Renal cortex interstitium (tissue), 11 donors: Measurements from ENCODE around the gene SYNE2. TPM values are rescaled to one million over a fixed set of nuclear protein-coding genes. Genes with fewer than 3 reads are reported as not detected.

Experiments
- DNase-seq, 11 donors: peaks; one replicate each; pipeline ENCODE4 v3.0.0-alpha.2; 2013; ENCODE audit warnings: low read depth in 9 of 11, low spot score in 4 of 11; ENCODE audit errors: extremely low read depth in 1 of 11
- polyA plus RNA-seq, 3 donors: library from polyadenylated mRNA; unstranded; fragments of 120-200 nt; gene quantifications; one replicate each; pipeline ENCODE4 v1.2.1, GENCODE V29; 2013; ENCODE audit not compliant: insufficient read length in 3 of 3

The SYNE2 gene
- polyA plus RNA-seq, 3 donors = 113 to 171 (median 131) TPM

DNA sequence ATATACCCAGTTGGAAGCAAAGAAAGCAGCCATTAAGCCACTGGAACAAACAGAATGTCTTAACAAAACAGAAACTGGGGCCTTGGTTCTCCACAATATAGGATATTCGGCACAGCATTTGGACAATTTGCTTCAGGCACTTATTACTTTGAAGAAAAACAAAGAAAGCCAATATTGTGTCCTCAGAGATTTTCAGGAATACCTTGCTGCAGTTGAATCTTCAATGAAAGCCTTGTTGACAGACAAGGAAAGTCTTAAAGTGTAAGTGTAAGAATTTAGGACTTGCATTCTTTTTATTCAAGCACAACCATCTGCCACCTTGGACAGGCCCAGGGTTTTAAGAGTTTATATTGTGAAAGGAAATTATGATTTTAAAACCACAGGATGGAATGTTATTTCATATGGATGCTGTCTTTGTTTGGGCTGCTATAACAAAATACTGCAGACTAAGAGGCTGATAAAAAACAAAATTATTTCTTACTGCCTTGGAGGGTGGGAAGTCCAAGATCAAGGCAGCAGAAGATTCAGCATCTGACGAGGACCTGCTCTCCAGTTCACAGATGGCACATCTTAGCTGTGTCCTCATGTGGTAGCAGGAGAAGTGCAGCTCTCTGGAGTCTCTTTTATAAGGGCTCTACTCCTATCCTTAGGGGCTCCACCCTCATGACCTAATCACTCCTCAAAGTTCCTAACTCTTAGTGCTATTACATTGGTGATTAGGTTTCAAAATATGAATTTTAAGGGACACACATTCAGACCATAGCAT lies 197.0 kb downstream of the SYNE2 start:
- DNase-seq = no peak

DNA sequence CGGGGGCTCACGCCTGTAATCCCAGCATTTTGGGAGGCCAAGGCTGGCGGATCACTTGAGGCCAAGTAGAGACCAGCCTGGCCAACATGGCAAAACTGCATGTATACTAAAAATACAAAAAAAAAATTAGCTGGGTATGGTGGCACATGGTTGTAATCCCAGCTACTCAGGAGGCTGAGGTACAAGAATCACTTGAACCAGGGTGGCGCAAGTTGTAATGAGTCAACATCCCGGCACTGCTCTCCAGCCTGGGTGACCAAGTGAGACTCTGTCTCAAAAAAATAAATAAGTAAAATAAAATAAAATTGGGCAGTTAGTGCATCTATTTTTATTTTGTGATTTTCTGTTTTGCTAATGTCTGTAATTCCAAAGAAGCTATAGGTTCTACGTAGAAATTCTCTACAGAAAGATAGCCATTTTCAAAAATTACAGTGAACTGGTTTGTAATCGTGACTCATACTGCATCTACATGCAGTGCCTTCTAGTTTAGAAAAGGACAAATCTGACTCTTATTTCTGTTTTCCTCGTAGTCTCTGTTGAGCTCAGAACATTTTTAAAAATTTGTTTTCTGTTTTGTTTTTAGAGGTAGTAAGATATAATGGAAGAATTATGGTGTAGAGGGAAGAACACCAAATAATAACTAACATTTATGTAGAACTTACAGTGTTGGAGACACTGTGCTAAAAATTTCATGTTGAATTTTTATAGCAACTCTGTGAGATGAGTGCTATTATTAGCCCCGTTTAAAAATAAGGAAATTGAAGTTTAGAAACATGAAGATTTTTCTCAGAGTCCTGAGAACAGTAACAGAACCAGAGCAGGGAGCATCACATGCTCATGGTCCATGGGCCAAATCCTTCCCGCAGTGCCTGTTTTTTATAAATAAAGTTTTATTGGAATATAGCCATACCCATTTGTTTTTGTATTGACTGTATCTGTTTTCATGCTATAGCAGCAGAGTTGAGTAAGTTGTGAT lies 201.2 kb downstream of the SYNE2 start:
- no peak for DNase-seq

DNA sequence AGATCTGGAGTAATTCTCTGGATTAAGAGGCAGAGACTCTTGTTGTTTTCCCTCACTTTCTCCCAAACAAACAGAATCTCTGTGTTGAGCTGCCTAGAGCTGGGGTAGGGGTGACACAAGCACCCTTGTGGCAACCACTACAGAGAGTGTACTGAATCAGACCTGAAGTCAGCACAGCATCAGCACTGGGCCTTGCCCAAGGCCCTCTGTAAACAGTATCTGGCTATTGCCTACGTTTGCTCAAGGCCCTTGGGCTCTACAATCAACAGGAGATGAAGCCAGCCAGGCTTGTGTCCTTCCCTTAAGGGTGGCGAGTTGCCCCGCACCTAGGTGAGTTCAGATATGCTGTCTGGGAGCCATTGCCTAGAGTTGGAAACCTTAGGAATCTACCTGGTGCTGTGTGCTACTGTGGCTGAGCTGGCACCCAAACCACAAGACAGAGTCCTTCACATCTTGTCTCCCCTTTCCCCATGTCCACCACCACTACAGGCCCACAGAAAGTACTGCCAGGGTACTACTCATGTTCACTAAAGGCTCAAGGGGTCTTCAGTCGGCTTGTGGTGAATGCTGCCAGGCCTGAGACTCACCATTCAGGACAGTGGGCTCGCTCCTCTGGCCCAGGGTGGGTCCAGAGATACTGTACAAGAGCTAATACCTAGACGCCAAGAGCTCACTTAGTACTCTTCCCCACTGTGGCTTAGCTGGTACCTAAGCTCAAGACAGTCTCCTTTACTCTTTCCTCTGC lies 206.8 kb downstream of the SYNE2 start:
- no peak for DNase-seq

DNA sequence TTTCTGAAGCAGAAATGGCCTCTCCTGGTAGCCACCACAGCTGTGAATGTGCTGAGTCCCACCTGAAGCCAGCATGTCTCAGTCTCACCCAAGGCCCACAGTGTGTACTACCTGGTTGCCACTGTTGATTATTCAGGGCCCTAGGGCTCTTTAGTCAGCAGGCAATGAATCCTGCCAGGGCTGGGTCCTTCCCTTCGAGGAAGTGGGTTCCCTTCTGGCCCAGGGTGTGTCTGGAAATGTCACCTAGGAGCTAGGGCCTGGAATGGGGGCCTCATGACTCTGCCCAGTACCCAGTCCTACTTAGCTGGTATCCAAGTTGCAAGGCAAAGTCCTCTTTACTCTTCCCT lies 207.4 kb downstream of the SYNE2 start:
- DNase-seq = no peak

DNA sequence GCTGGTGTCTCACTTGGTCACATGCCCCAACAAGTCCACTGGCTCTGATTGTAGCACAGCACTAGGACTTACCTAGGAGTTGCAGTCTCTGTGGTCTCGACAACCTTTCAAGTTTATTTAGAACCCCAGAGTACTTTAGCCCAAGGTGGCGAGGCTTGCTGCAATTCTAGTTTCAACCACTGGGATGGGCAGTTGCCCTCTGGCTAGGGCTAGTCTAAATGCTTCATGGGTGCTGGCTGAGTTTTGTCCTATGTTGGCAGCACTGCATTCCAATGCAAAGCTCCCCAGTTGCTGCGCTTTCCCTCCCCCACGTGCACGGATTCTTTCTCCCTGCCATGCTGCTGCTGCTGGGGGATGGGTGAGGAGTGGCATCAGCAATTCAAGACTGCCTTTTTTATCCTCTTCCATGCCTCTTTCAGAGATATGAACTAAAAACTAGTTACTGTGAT lies 207.9 kb downstream of the SYNE2 start:
- no peak for DNase-seq

DNA sequence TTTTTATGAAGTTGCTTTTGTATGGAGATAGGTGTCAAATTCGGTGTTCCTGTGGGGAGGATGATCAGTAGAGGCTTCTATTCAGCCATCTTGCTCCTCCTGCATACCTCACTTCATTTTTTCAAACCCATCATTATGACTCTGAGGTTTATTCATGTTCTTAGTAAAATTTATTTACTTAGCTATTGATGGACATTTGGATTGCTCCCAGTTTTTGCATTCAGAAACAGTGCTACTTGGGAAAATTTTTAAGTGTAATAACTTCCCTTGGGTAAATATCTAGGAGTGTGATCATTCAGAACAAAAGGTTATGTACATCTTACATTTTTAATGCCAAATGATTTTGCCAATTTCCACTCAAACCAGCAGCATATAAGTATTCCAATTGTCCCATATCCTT lies 208.3 kb downstream of the SYNE2 start:
- no peak for DNase-seq

DNA sequence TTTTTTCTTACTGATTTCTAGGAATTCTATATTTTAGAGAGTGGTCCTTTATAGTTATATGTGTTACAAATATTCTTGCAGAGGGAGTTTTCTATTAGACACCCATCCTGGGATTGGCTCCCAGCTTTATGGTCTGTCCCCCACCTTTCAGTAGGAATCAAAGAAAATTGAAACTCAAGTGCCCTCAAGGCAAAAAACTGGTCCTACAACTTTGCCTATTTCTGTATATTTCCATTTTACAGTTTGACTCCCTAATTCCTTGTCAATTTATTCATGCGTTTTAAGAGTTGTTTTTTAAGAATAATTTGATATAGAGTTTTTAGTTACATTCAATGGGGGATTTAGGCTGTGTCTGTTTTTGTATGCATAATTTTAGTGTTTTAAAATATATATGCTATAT lies 208.9 kb downstream of the SYNE2 start:
- peak in 1 of 11 donors; percentile 18 for DNase-seq

DNA sequence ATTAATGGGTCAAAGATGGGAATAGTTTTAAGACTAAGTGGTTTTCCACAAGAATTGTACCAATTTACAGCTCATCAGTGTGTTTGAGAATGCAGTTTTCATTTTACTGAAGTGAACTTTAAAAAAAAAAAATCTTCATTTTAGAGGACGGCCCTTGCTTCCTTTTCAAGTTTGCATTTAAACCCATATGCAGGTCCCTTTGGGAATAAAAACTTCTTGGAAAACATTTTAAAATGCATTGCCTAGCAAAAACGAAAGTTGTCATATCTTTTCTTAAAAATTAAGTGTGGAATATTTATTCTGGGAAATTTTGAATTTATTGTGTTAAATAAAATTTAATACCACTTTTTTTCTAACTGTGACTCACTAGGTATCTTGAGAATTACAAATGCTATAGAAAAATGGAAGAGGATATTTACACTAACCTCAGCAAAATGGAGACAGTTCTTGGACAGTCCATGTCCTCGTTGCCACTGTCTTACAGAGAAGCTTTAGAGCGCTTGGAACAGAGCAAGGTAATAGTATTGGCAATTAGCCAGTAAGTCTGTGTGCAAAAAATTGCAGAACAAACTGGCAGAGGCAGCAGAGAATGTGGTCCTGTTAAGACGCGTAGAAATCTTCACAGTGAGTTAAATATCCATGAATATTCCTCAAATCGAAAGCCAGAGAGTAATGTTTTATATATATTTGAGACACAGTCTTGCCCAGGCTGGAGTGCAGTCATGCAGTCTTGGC lies 209.7 kb downstream of the SYNE2 start:
- no peak for DNase-seq

DNA sequence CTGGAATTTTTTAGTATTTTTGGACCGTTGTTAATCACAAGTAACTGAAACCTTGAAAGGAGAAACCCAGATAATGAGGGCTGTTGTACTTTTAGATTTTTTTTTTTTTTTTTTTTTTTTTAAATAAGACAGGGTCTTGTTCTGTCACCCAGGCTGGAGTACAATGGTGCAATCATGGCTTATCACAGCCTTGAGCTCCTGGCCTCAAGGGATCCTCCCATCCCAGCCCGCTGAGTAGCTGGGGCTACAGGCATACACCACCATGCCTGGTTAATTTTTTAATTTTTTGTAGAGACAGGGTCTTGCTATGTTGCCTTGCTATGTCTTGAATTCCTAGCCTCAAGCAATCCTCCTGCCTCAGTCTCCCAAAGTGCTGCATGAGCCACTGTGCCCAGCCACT lies 211.6 kb downstream of the SYNE2 start:
- DNase-seq = no peak

DNA sequence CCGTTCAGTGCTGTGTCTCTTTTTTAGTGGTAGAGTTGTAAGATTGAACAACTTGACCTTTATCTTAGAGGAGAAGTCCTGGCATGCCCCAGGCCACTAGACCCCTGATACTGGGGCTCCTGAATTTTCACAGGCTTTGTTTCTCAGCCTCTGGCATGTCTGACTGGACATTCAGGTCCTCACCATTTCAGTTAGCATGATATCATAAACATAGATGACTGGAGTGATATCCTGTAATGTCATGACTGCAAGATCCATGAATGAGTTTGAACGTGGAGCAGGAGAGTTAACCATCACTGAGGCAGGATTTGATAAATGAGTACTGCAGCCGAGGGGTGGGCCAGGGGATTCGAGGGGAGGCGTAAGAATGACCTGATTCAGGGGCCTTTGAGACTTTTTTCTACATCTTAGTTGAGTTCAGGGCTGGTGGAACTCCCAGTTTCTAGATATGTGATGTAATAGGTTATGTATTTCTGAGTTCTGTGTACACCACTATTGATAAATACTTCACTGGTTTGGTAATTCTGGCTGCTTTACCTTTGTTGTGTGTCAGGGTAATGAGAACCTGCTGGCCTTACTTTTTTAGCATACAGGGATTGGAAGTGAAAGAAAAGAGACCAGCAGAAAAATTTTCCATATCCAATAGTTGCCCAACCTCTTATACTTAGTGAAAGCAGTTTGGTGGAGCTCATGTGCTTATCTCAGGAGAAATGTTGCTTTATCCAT lies 217.0 kb downstream of the SYNE2 start:
- DNase-seq = no peak

DNA sequence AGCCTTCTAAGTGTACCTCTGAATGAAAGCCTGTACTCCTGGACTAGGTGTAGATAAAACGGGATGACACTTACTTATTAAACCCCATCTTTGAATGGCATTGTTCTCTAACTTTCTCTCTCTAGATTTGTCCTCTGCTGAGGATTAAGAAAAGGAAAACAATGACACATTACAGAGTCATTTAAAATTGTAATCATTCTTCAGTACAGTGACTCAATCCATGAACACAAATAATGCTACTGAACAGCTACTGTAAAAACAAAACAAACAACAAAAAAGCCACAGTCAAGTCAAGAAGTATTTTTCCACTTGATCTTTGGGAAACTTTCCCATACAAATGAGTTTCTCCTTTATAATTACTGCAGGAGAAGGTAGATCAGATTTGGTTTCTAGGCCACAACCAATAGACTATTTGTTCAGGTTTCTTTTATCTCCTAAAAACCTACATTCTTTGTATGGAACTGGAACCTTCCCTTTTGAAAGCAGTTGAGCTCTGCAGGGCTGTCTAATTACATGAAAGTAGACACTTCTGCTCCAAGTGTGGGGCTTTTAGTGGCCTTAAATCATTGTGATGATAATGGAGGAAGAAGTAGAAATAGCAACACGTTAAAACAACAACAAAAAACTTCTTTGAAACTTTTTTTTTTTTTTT lies 222.3 kb downstream of the SYNE2 start:
- DNase-seq = no peak

DNA sequence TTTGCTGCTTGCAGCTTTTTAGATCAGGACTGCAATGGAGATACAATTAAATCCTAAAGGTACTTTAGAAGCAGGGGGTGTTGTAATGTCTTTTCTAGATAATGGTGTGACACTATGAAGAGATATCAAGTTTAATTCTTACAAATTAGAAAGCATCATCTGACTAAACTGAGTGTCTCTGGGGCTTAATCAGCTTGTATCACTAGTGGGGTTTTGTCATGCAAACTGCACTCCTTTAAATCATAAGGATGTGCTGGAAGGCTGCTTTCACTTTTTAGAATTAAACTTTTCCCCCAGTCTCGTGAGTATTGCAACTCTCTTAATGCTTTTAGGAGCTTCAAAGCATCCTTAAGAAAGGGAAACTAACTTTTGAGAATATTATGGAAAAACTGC lies 222.8 kb downstream of the SYNE2 start:
- no peak for DNase-seq

DNA sequence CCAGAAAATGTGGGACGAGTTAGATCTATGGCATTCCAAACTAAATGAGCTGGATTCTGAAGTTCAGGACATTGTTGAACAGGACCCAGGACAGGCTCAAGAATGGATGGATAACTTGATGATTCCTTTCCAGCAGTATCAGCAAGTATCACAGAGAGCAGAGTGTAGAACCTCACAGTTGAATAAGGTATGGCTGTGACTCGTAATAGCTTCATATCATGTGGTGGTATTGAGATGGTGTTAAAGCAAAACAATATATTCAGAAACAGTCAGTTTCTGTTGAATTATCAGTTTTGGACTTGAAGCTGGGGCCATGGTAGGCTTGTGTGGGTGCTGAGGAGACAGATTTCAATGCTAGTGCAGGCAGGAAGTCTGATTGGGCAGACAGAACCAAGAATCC lies 227.6 kb downstream of the SYNE2 start:
- no peak for DNase-seq

DNA sequence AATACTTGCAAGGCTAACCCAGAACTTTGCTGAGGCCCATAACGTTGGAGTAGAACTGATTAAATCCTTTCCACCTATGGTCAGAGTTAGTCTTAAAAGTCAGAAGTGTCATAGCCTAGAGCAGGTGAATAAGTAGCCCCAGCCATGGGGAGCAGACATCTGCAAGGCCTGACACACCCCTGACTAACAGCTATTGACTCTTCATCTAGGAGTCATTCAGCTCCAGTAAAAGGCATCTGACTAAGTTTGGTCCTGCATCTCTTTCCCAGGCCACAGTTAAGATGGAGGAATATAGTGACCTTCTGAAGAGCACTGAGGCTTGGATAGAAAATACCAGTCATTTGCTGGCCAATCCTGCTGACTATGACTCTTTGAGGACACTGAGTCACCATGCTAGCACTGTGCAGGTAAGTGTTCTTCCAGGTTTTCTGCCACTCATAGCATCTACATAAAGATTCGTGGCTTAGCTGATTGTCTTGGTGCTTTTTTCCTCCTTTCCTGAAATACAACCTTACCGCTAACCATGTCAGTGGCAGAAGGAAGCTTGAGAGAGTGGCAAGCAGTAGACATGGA lies 228.5 kb downstream of the SYNE2 start:
- DNase-seq = no peak

DNA sequence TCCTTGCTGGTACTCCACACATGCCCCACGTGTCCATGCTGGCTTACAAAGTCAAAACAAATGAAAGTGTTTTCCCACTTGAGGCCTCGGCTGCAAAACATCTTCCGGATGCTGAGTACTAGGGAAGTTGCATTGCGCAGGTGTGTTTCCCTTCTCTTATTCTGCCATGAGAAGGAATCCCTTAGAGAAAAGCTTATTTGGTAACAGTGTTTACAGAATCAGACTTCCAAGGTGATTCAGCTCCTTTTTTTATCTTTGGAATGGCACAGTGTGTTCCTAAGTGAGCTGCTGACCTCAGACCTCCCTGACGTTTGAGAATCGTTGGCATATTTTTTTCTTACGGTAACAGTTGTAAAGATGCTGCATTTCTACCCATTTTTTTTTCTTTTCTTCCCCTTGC lies 230.0 kb downstream of the SYNE2 start:
- no peak for DNase-seq

DNA sequence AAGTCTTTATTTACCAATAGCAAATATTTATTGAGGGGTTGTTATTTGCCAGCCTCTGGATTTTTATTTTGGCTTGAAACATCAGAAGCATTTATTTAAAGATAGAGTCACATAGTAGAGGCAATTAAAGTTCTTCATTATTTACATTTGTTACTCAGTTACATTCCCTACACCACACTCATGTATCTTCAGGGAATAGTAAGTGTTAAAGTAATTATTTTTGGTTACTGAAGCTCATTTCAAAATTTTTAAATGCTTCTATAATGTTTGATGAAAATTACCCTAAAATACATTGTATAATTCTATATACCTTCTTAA lies 235.8 kb downstream of the SYNE2 start:
- DNase-seq = no peak

DNA sequence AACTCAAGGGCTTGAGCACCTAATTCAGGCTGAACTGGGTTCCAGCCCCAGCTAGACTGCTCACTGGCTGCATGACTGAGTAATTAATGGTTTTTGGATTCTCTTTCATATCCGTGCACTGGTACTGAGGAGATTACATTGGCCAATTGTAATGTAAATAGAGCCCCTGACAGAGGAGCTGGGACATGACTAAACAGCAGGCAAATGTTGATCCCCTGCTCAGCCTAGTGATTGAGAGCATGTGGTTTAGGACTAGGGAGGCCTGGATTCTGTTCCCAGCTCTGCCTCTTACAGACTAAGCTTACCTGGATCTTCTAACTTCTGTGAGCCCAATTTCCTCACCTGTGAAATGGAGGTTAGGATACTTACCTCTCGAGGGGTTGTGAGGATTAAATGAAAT lies 237.1 kb downstream of the SYNE2 start:
- no peak for DNase-seq

DNA sequence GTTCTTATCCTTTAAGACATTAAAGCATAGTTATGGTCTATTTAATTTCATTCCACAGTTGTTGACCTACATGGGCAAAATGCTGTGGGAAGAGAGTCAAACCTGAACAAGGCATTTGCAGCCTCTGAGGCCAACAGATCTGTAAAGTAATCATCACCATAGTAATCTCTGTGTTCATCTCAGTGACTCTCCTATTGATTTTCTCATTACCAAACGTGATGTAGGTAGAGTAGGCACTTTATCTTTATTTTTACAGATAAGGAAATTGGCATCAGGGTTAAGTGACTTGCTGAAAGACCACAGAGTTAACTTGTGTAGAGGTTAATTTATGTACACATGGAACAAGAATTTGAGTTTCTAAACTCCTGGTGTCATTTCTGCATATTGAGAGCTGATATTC lies 238.4 kb downstream of the SYNE2 start:
- no peak for DNase-seq
